ENCODE measurements around the gene SMIM41. TPM values are rescaled to one million over a fixed set of nuclear protein-coding genes. Genes with fewer than 3 reads are reported as not detected.

Gene SMIM41
- total RNA-seq, 1 donor from 2014 or later = not detected

GRCh38 chr12:52054833-52055730 is 24.4 kb upstream of the SMIM41 start:
- no peak overlapping the region for H3K4me3 Mint-ChIP-seq (ENCODE audit: low read depth)
- peaks cover 19% of the 10 kb centered on the region for H3K4me1 Mint-ChIP-seq (ENCODE audit: low read depth)
- no peaks in the 10 kb centered on the region for H3K9me3 Mint-ChIP-seq (ENCODE audit: low read depth)
- no peak overlapping the region for H3K27ac Mint-ChIP-seq
- TF ChIP-seq, protein P1, sequence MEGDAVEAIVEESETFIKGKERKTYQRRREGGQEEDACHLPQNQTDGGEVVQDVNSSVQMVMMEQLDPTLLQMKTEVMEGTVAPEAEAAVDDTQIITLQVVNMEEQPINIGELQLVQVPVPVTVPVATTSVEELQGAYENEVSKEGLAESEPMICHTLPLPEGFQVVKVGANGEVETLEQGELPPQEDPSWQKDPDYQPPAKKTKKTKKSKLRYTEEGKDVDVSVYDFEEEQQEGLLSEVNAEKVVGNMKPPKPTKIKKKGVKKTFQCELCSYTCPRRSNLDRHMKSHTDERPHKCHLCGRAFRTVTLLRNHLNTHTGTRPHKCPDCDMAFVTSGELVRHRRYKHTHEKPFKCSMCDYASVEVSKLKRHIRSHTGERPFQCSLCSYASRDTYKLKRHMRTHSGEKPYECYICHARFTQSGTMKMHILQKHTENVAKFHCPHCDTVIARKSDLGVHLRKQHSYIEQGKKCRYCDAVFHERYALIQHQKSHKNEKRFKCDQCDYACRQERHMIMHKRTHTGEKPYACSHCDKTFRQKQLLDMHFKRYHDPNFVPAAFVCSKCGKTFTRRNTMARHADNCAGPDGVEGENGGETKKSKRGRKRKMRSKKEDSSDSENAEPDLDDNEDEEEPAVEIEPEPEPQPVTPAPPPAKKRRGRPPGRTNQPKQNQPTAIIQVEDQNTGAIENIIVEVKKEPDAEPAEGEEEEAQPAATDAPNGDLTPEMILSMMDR (IDR thresholded peaks at IDR 0.05; ENCODE audit: unreplicated experiment) = no peak
- peaks cover 1% of the 10 kb centered on the region for H3K36me3 Mint-ChIP-seq (ENCODE audit: insufficient read depth)
- DNase-seq (ENCODE audit: low spot score, unreplicated experiment) = no peak
- H3K27me3 Mint-ChIP-seq = no peaks in the 10 kb centered on the region

DNA sequence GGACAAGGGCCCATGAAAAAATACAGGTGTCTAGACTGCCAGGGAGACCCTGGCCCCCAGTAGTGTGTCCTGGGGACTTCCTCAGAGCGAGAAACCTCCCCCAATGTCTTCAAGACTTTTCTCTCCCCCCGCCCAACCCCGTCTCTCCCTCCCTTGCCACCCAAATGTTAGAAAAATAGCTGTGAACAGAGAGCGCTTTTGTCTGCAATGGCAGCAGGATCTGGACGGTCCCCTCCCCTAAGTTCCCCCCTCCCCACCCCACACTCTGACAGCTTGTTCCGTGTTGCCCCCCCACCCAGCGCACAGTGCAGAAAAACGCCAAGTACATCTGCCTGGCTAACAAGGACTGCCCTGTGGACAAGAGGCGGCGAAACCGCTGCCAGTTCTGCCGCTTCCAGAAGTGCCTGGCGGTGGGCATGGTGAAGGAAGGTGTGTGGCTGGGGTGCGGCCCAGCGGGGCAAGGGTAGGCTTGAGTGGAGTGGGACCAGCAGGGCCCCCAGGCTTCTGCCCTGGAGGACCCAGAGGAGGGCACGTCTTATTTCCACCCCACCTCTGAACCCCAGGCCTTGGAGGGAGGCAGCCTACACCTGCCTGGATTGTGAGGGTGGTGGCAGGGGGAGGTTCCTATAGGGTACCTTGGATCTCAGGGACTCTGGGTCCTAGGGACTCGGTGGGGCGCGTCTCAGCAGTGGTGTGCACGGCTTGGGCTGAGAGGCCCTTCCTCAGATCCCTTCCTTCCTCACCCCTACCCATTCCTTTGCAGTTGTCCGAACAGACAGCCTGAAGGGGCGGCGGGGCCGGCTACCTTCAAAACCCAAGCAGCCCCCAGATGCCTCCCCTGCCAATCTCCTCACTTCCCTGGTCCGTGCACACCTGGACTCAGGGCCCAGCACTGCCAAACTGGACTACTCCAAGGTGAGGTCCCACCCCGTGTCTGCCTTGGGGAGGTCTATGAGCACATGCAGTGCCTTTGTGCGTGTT is 23.5 kb upstream of the SMIM41 start:
- Mint-ChIP-seq H3K36me3 (ENCODE audit: insufficient read depth) (peaks cover 1% of the 10 kb centered on the region), H3K27ac (no peak overlapping the region), H3K9me3 (ENCODE audit: low read depth) (no peaks in the 10 kb centered on the region), H3K4me1 (ENCODE audit: low read depth) (peaks cover 15% of the 10 kb centered on the region), H3K27me3 (no peaks in the 10 kb centered on the region), H3K4me3 (ENCODE audit: low read depth) (no peak overlapping the region)
- TF ChIP-seq, protein P1 (IDR thresholded peaks at IDR 0.05; ENCODE audit: unreplicated experiment) = no peak
- no peak for DNase-seq (ENCODE audit: low spot score, unreplicated experiment)

GRCh38 chr12:52056801-52057637 is 22.5 kb upstream of the SMIM41 start:
- H3K4me3 Mint-ChIP-seq (ENCODE audit: low read depth) = no peak overlapping the region
- peaks cover 8% of the 10 kb centered on the region for H3K4me1 Mint-ChIP-seq (ENCODE audit: low read depth)
- H3K27me3 Mint-ChIP-seq = no peaks in the 10 kb centered on the region
- peaks cover under 1% of the 10 kb centered on the region for H3K36me3 Mint-ChIP-seq (ENCODE audit: insufficient read depth)
- no peaks in the 10 kb centered on the region for H3K9me3 Mint-ChIP-seq (ENCODE audit: low read depth)
- H3K27ac Mint-ChIP-seq = no peak overlapping the region
- TF ChIP-seq, protein P1 (IDR thresholded peaks at IDR 0.05; ENCODE audit: unreplicated experiment) = no peak
- DNase-seq (ENCODE audit: low spot score, unreplicated experiment) = no peak

GRCh38 chr12:52057638-52058576 is 21.6 kb upstream of the SMIM41 start:
- Mint-ChIP-seq H3K27ac (no peak overlapping the region), H3K4me1 (ENCODE audit: low read depth) (no peaks in the 10 kb centered on the region)

More at GRCh38 chr12:52057638-52058576, 21.6 kb upstream of the SMIM41 start:
- Mint-ChIP-seq H3K4me3 (ENCODE audit: low read depth) (no peak overlapping the region), H3K27me3 (no peaks in the 10 kb centered on the region), H3K36me3 (ENCODE audit: insufficient read depth) (no peaks in the 10 kb centered on the region), H3K9me3 (ENCODE audit: low read depth) (no peaks in the 10 kb centered on the region)
- DNase-seq (ENCODE audit: low spot score, unreplicated experiment) = no peak
- TF ChIP-seq, protein P1 (IDR thresholded peaks at IDR 0.05; ENCODE audit: unreplicated experiment) = no peak

Measured in progenitor cell of endocrine pancreas (in vitro differentiated cells).